Karpas-422 (cell line): ENCODE measurements around the gene C14orf132. TPM values are rescaled to one million over a fixed set of nuclear protein-coding genes. Genes with fewer than 3 reads are reported as not detected.
A peak's percentile ranks its signal among the peaks of the same experiment; 100 is the strongest.

ENCODE experiments used
- DNase-seq: peaks from one replicate; pipeline ENCODE4 v3.0.0-alpha.2; 2015
- H2AFZ ChIP-seq: fragments of 200-600 bp; sonication (generic); 2 replicates; pipeline ENCODE4 v1.6.1; 2014; ENCODE audit warnings: antibody characterized with exemption, low read length, mixed read lengths
- H3K27ac ChIP-seq: fragments of 200-600 bp; sonication (generic); 2 replicates; pipeline ENCODE4 v1.5.1; 2014; ENCODE audit warnings: mild to moderate bottlenecking, low read length, moderate library complexity
- H3K27me3 ChIP-seq: fragments of 200-600 bp; sonication (generic); 2 replicates; pipeline ENCODE4 v1.6.1; 2014; ENCODE audit warnings: low read length, mixed read lengths
- H3K36me3 ChIP-seq: fragments of 200-600 bp; sonication (generic); 2 replicates; pipeline ENCODE4 v1.6.1; 2014; ENCODE audit warnings: low read length, mixed read lengths; ENCODE audit not compliant: insufficient read depth
- H3K4me1 ChIP-seq: fragments of 200-600 bp; sonication (generic); 2 replicates; pipeline ENCODE4 v1.6.1; 2014; ENCODE audit warnings: mild to moderate bottlenecking, low read length, mixed read lengths
- H3K4me2 ChIP-seq: fragments of 200-600 bp; sonication (generic); 2 replicates; pipeline ENCODE4 v1.6.1; 2014; ENCODE audit warnings: low read length, low read depth, mild to moderate bottlenecking; ENCODE audit not compliant: poor library complexity, severe bottlenecking
- H3K4me3 ChIP-seq: fragments of 200-600 bp; sonication (generic); 2 replicates; pipeline ENCODE4 v1.5.1; 2014; ENCODE audit warnings: mild to moderate bottlenecking, antibody characterized with exemption, low read length, mixed read lengths
- H3K79me2 ChIP-seq: fragments of 200-600 bp; sonication (generic); 2 replicates; pipeline ENCODE4 v1.6.1; 2014; ENCODE audit warnings: mild to moderate bottlenecking, low read length, mixed read lengths
- H3K9ac ChIP-seq: fragments of 200-600 bp; sonication (generic); 2 replicates; pipeline ENCODE4 v1.6.0; 2014; ENCODE audit warnings: low read length
- H3K9me2 ChIP-seq: fragments of 200-600 bp; sonication (generic), shearing (Covaris generic); replicated peaks from 2 replicates; pipeline ENCODE4 v1.6.0; 2014; ENCODE audit warnings: mild to moderate bottlenecking, low read length, moderate library complexity; ENCODE audit not compliant: insufficient read depth
- H3K9me3 ChIP-seq: fragments of 300-700, 200-600 bp; sonication (generic); 2 replicates; pipeline ENCODE4 v1.6.1; 2014; ENCODE audit warnings: low read length, mixed read lengths
- H4K20me1 ChIP-seq: fragments of 200-600 bp; sonication (generic); 2 replicates; pipeline ENCODE4 v1.6.1; 2014; ENCODE audit warnings: mild to moderate bottlenecking, antibody characterized with exemption, low read length, low read depth; ENCODE audit not compliant: insufficient read depth
- total RNA-seq: library from RNA; depleted of rRNA; stranded (reverse); fragments of >200 nt; shearing (Covaris generic); gene quantifications from 2 replicates; pipeline ENCODE4 v1.2.3, GENCODE V29; 2014; ENCODE audit warnings: low replicate concordance

Gene C14orf132
- total RNA-seq, 1 experiment from 2014 or later = 0.07 TPM

GRCh38 chr14:96080571-96080970 is 41.4 kb downstream of the C14orf132 start:
- peak overlapping the region; percentile 19; the same call in 1 of the 2 replicates for H2AFZ ChIP-seq

GRCh38 chr14:96081224-96081623 is 42.1 kb downstream of the C14orf132 start:
- Histone ChIP-seq H3K79me2 (no peaks in the 10 kb centered on the region), H3K4me2 (no peak overlapping the region), H3K9me3 (no peaks in the 10 kb centered on the region), H4K20me1 (no peaks in the 10 kb centered on the region), H3K4me1 (peaks cover 87% of the 10 kb centered on the region), H3K27ac (peak overlapping the region; percentile 95), H3K9me2 (no peaks in the 10 kb centered on the region), H3K4me3 (no peak overlapping the region), H3K27me3 (no peaks in the 10 kb centered on the region), H3K9ac (no peak overlapping the region), H3K36me3 (no peaks in the 10 kb centered on the region), H2AFZ (peak overlapping the region; percentile 19; the same call in 1 of the 2 replicates)
- no peak for DNase-seq

More at GRCh38 chr14:96080571-96080970, 41.4 kb downstream of the C14orf132 start:
- Histone ChIP-seq H3K9me3 (no peaks in the 10 kb centered on the region), H3K79me2 (no peaks in the 10 kb centered on the region), H3K4me1 (peaks cover 87% of the 10 kb centered on the region), H3K36me3 (no peaks in the 10 kb centered on the region), H3K4me2 (no peak overlapping the region), H4K20me1 (no peaks in the 10 kb centered on the region), H3K27me3 (no peaks in the 10 kb centered on the region), H3K27ac (peak overlapping the region; percentile 95), H3K9ac (no peak overlapping the region), H3K9me2 (no peaks in the 10 kb centered on the region), H3K4me3 (no peak overlapping the region)
- DNase-seq = no peak

GRCh38 chr14:96081767-96082400 is 42.7 kb downstream of the C14orf132 start:
- Histone ChIP-seq H3K9ac (no peak overlapping the region), H3K4me1 (peaks cover 87% of the 10 kb centered on the region), H3K9me2 (no peaks in the 10 kb centered on the region), H3K27me3 (no peaks in the 10 kb centered on the region), H3K36me3 (peaks cover 3% of the 10 kb centered on the region; the same call in 1 of the 2 replicates), H3K4me2 (no peak overlapping the region), H3K9me3 (no peaks in the 10 kb centered on the region), H3K27ac (peak overlapping the region; percentile 95), H2AFZ (no peak overlapping the region), H4K20me1 (no peaks in the 10 kb centered on the region), H3K79me2 (no peaks in the 10 kb centered on the region), H3K4me3 (no peak overlapping the region)
- DNase-seq = no peak

- Histone ChIP-seq H3K9ac (no peak overlapping the region), H3K4me3 (no peak overlapping the region), H3K27me3 (no peaks in the 10 kb centered on the region), H3K27ac (peak overlapping the region; percentile 95), H3K4me1 (peaks cover 87% of the 10 kb centered on the region), H3K36me3 (peaks cover 10% of the 10 kb centered on the region; the same call in 1 of the 2 replicates), H3K9me2 (no peaks in the 10 kb centered on the region), H3K4me2 (no peak overlapping the region), H2AFZ (no peak overlapping the region), H3K9me3 (no peaks in the 10 kb centered on the region), H3K79me2 (no peaks in the 10 kb centered on the region), H4K20me1 (no peaks in the 10 kb centered on the region)
- DNase-seq = no peak
Observed at GRCh38 chr14:96082420-96083300, 43.5 kb downstream of the C14orf132 start.

- peaks cover 7% of the 10 kb centered on the region for H3K79me2 ChIP-seq
- H3K9me2 ChIP-seq = no peaks in the 10 kb centered on the region
- H3K4me3 ChIP-seq = no peak overlapping the region
- H3K4me2 ChIP-seq = no peak overlapping the region
- H3K27ac ChIP-seq = peak overlapping the region; percentile 93
- no peak for DNase-seq
- no peaks in the 10 kb centered on the region for H4K20me1 ChIP-seq
- no peak overlapping the region for H3K9ac ChIP-seq
- peaks cover 87% of the 10 kb centered on the region for H3K4me1 ChIP-seq
- no peaks in the 10 kb centered on the region for H3K9me3 ChIP-seq
- H2AFZ ChIP-seq = no peak overlapping the region
- H3K36me3 ChIP-seq = peaks cover 19% of the 10 kb centered on the region; the same call in 1 of the 2 replicates
- H3K27me3 ChIP-seq = no peaks in the 10 kb centered on the region
Observed at GRCh38 chr14:96083667-96084320, 44.6 kb downstream of the C14orf132 start.

- H3K4me1 ChIP-seq = peaks cover 87% of the 10 kb centered on the region
- peak overlapping the region; percentile 84 for H3K4me2 ChIP-seq
- peak overlapping the region; percentile 93 for H3K27ac ChIP-seq
- H3K4me3 ChIP-seq = peak overlapping the region; percentile 6; the same call in 1 of the 2 replicates
- peaks cover 19% of the 10 kb centered on the region; the same call in 1 of the 2 replicates for H3K36me3 ChIP-seq
- H3K27me3 ChIP-seq = no peaks in the 10 kb centered on the region
- H3K79me2 ChIP-seq = peaks cover 17% of the 10 kb centered on the region
- no peaks in the 10 kb centered on the region for H3K9me2 ChIP-seq
- no peak overlapping the region for H2AFZ ChIP-seq
- peak overlapping the region; percentile 85 for H3K9ac ChIP-seq
- H3K9me3 ChIP-seq = no peaks in the 10 kb centered on the region
- DNase-seq = peak; percentile 72
- no peaks in the 10 kb centered on the region for H4K20me1 ChIP-seq
Observed at GRCh38 chr14:96084796-96085195, 45.6 kb downstream of the C14orf132 start.

GRCh38 chr14:96085369-96085768 is 46.2 kb downstream of the C14orf132 start:
- Histone ChIP-seq H2AFZ (peak overlapping the region; percentile 15; the same call in 1 of the 2 replicates), H3K9me2 (no peaks in the 10 kb centered on the region), H3K9me3 (no peaks in the 10 kb centered on the region), H4K20me1 (no peaks in the 10 kb centered on the region), H3K4me2 (peak overlapping the region; percentile 84), H3K27me3 (no peaks in the 10 kb centered on the region), H3K36me3 (peaks cover 19% of the 10 kb centered on the region; the same call in 1 of the 2 replicates), H3K9ac (peak overlapping the region; percentile 85), H3K79me2 (peaks cover 21% of the 10 kb centered on the region), H3K4me3 (peak overlapping the region; percentile 6; the same call in 1 of the 2 replicates), H3K27ac (peak overlapping the region; percentile 93), H3K4me1 (peaks cover 89% of the 10 kb centered on the region)
- peak; percentile 83 for DNase-seq
